OCI-LY1 (cell line): ENCODE data around the gene GOLGA6D.

Experiments used
- EZH2 ChIP-seq: fragments of 200-600 bp; sonication (generic), shearing (Covaris generic); IDR thresholded peaks from 2 replicates; pipeline ENCODE4 v1.8.0; 2017; ENCODE audit warnings: borderline replicate concordance, mixed run types, mild to moderate bottlenecking, antibody characterized with exemption, low read length, moderate library complexity, mixed read lengths
- TF ChIP-seq, protein P1 (sequence below): fragments of 200-600 bp; sonication (generic), shearing (Covaris generic); IDR thresholded peaks from 2 replicates; pipeline ENCODE4 v1.5.1; 2017; ENCODE audit warnings: mild to moderate bottlenecking, antibody characterized with exemption, low read length, moderate library complexity, mixed read lengths

DNA sequence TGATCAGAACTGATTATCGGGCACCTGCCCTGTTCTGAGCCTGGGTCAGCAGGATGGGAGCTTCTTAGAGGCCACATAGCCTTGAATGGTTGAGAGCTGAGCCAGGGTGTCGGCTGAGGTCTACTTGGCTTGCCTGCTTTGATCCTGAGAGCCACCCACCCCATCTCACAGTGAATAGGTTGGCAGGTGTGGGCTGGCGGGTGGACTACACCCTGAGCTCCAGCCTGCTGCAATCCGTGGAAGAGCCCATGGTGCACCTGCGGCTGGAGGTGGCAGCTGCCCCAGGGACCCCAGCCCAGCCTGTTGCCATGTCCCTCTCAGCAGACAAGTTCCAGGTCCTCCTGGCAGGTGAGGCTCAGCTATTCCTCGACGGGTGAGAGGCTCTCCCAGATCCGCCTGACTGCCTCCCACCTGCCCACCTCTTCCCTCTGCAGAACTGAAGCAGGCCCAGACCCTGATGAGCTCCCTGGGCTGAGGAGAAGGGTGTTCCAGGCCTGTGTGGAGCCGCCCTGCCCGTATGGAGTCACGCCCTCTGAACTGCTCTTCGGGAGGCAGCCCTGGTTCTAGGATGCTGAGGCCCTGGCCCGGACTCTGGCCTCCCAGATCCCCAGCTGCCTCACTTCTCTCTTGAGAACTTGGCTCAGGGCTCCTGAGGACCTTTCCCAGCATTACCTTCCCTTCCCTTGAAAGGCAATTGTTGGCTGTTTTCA, 57.1 kb downstream of the GOLGA6D start:
- TF ChIP-seq, protein P1, sequence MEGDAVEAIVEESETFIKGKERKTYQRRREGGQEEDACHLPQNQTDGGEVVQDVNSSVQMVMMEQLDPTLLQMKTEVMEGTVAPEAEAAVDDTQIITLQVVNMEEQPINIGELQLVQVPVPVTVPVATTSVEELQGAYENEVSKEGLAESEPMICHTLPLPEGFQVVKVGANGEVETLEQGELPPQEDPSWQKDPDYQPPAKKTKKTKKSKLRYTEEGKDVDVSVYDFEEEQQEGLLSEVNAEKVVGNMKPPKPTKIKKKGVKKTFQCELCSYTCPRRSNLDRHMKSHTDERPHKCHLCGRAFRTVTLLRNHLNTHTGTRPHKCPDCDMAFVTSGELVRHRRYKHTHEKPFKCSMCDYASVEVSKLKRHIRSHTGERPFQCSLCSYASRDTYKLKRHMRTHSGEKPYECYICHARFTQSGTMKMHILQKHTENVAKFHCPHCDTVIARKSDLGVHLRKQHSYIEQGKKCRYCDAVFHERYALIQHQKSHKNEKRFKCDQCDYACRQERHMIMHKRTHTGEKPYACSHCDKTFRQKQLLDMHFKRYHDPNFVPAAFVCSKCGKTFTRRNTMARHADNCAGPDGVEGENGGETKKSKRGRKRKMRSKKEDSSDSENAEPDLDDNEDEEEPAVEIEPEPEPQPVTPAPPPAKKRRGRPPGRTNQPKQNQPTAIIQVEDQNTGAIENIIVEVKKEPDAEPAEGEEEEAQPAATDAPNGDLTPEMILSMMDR = no peak
- no peak for TF ChIP-seq EZH2
